ENCODE data around the gene GDPD3. TPM values are rescaled to one million over a fixed set of nuclear protein-coding genes. Genes with fewer than 3 reads are reported as not detected.
A peak's percentile ranks its signal among the peaks of the same experiment; 100 is the strongest.

The GDPD3 gene
- total and polyA plus RNA-seq, 2 of the 13 experiments (the other 11 are each of a cell fraction or from before 2014, with no cell fraction given), result 18.7 to 20.6 TPM

GRCh38 chr16:30112197-30113030, 923 bp downstream of the GDPD3 start (continued):
- TF ChIP-seq ZNF878 (CRISPR knock-in tag; IDR thresholded peaks at IDR 0.05) (peak; percentile 50; the same call in 1 of the 2 replicates), ZNF589 (CRISPR knock-in tag; conservative IDR thresholded peaks at IDR 0.05) (0 out of 2 replicates have a peak, but pooled peaks have one; percentile 49), LRRFIP1 (CRISPR knock-in tag; conservative IDR thresholded peaks at IDR 0.05) (no peak), RXRA (CRISPR knock-in tag; IDR thresholded peaks at IDR 0.05) (peak; percentile 77), NR1H2 (CRISPR knock-in tag; IDR thresholded peaks at IDR 0.05; ENCODE audit: borderline replicate concordance, low read depth) (peak; percentile 89), ZMYM3 (CRISPR knock-in tag; IDR thresholded peaks at IDR 0.05) (peak; percentile 99), IRF2 (CRISPR knock-in tag; IDR thresholded peaks at IDR 0.05) (peak; percentile 66; the same call in 1 of the 2 replicates), ZNF569 (CRISPR knock-in tag; IDR thresholded peaks at IDR 0.05; ENCODE audit: borderline replicate concordance) (no peak), ZNF143 (CRISPR knock-in tag; IDR thresholded peaks at IDR 0.05) (peak; percentile 13; the same call in 1 of the 2 replicates), GLI4 (CRISPR knock-in tag; IDR thresholded peaks at IDR 0.05; ENCODE audit: borderline replicate concordance) (peak; percentile 91), ZNF703 (CRISPR knock-in tag; IDR thresholded peaks at IDR 0.05; ENCODE audit: borderline replicate concordance) (no peak; the same call in 1 of the 2 replicates), RBM39 (IDR thresholded peaks at IDR 0.05; ENCODE audit: low read depth, low read length, poor library complexity, severe bottlenecking) (peak; percentile 26), TFE3 (CRISPR knock-in tag; IDR thresholded peaks at IDR 0.05) (peak; percentile 79; the same call in 1 of the 2 replicates), NFATC3 (CRISPR knock-in tag; IDR thresholded peaks at IDR 0.05) (peak; percentile 96), HOXA7 (CRISPR knock-in tag; IDR thresholded peaks at IDR 0.05) (no peak), ZNF574 (CRISPR knock-in tag; IDR thresholded peaks at IDR 0.05) (no peak; the same call in 1 of the 2 replicates), SAFB2 (CRISPR knock-in tag; IDR thresholded peaks at IDR 0.05; ENCODE audit: borderline replicate concordance, low read depth) (peak; percentile 72; the same call in 1 of the 2 replicates), DMAP1 (CRISPR knock-in tag; IDR thresholded peaks at IDR 0.05) (peak; percentile 66), NFIB (CRISPR knock-in tag; IDR thresholded peaks at IDR 0.05; ENCODE audit: borderline replicate concordance) (no peak), ZFP37 (CRISPR knock-in tag; IDR thresholded peaks at IDR 0.05; ENCODE audit: borderline replicate concordance) (no peak), SP1 (IDR thresholded peaks at IDR 0.05) (no peak), SP1 (CRISPR knock-in tag; IDR thresholded peaks at IDR 0.05) (peak; percentile 40), GZF1 (CRISPR knock-in tag; IDR thresholded peaks at IDR 0.05) (peak; percentile 91)

Measured in HepG2 (cell line).